Peyer's patch (tissue), 4 donors: Measurements from ENCODE around the gene ZNF276.

ENCODE experiments used
- CTCF ChIP-seq, 6 experiments: fragments of 450-650 bp in 4 of 6; fragments of 200-600 bp in 2 of 6; sonication (generic) in 1 of 6; IDR thresholded peaks; one replicate each; pipeline ENCODE4 v1.5.1; 2017 to 2019; ENCODE audit warnings: antibody characterized with exemption in 6 of 6, mild to moderate bottlenecking in 3 of 6, moderate library complexity in 1 of 6
- POLR2A ChIP-seq, 2 donors: fragments of 450-650 bp; IDR thresholded peaks; one replicate each; pipeline ENCODE4 v1.5.1; 2017; ENCODE audit warnings: antibody characterized with exemption in 2 of 2, mild to moderate bottlenecking in 2 of 2, moderate library complexity in 2 of 2

- no peak for TF ChIP-seq POLR2A (IDR thresholded peaks at IDR 0.05)
- no peak for TF ChIP-seq CTCF (IDR thresholded peaks at IDR 0.05)
Observed at GRCh38 chr16:89746043-89746442, 24.7 kb downstream of the ZNF276 start.
